ENCODE data around the gene BRCA1. TPM values are rescaled to one million over a fixed set of nuclear protein-coding genes. Genes with fewer than 3 reads are reported as not detected.

Gene BRCA1
- total RNA-seq, 6 experiments from 2014 or later, result 10.5 to 24.7 (median 22.5) TPM

DNA sequence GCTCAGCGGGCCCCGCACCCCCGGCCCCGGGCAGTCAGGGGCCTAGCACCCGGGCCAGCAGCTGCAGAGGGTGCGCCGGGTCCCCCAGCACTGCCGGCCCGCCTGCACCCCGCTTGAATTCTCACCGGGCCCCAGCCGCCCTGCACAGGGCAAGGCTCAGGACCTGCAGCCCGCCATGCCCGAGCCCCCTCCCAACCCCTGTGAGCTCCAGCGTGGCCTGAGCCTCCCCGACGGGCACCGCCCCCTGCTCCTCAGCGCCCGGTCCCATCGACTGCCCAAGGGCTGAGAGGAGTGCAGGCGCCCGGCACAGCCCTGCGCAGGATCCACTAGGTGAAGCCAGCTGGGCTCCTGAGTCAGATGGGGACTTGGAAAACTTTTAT, 1.7 kb upstream of the BRCA1 start:
- Mint-ChIP-seq H3K9me3 (peaks cover 5% of the 10 kb centered on the region; the same call in 1 of the 2 replicates), H3K36me3 (ENCODE audit: low read depth) (peaks cover 19% of the 10 kb centered on the region), H3K4me1 (ENCODE audit: low read depth) (peaks cover 23% of the 10 kb centered on the region), H3K27ac (no peak overlapping the region), H3K4me3 (peak overlapping the region; percentile 60; the same call in 1 of the 2 replicates), H3K27me3 (ENCODE audit: insufficient read depth) (peaks cover 5% of the 10 kb centered on the region)
- TF ChIP-seq, protein P1, sequence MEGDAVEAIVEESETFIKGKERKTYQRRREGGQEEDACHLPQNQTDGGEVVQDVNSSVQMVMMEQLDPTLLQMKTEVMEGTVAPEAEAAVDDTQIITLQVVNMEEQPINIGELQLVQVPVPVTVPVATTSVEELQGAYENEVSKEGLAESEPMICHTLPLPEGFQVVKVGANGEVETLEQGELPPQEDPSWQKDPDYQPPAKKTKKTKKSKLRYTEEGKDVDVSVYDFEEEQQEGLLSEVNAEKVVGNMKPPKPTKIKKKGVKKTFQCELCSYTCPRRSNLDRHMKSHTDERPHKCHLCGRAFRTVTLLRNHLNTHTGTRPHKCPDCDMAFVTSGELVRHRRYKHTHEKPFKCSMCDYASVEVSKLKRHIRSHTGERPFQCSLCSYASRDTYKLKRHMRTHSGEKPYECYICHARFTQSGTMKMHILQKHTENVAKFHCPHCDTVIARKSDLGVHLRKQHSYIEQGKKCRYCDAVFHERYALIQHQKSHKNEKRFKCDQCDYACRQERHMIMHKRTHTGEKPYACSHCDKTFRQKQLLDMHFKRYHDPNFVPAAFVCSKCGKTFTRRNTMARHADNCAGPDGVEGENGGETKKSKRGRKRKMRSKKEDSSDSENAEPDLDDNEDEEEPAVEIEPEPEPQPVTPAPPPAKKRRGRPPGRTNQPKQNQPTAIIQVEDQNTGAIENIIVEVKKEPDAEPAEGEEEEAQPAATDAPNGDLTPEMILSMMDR (IDR thresholded peaks at IDR 0.05), result no peak
- DNase-seq, result no peak

DNA sequence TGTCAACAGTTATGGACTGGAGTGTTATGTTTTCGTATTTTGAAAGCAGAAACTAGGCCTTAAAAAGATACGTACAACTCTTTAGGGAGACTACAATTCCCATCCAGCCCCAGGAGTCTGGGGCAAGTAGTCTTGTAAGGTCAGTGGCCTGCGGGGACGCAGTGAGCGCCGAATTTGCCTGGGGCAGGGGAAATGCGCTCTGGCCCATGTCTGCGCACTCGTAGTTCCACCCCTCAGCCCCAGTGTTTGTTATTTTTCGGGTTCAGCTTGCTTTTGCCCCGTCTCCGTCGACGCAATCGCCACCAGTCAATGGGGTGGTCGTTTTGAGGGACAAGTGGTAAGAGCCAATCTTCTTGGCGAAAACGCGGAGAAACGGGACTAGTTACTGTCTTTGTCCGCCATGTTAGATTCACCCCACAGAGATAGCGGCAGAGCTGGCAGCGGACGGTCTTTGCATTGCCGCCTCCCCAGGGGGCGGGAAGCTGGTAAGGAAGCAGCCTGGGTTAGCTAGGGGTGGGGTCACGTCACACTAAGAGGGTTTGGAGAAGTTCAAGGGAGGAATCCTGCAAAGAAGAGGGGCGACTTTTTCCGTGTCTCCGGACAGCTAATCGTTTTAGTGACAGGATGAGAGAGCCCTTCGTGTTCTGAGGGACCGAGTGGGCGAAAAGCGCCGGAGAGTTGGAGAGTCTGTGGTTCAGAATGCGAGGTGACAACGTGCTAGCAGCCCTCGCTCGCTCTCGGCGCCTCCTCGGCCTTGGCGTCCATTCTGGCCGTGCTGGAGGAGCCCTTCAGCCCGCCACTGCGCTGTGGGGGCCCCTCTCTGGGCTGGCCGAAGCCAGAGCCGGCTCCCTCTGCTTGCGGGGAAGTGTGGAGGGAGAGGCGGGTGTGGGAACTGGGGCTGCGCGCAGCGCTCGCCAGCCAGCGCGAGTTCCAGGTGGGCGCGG, 1.1 kb upstream of the BRCA1 start:
- H3K4me1 Mint-ChIP-seq (ENCODE audit: low read depth), result peaks cover 23% of the 10 kb centered on the region
- peak overlapping the region; percentile 96 for H3K27ac Mint-ChIP-seq
- peak overlapping the region; percentile 96 for H3K4me3 Mint-ChIP-seq
- no peak for DNase-seq
- H3K36me3 Mint-ChIP-seq (ENCODE audit: low read depth), result peaks cover 19% of the 10 kb centered on the region
- peaks cover 5% of the 10 kb centered on the region; the same call in 1 of the 2 replicates for H3K9me3 Mint-ChIP-seq
- H3K27me3 Mint-ChIP-seq (ENCODE audit: insufficient read depth), result peaks cover 5% of the 10 kb centered on the region
- TF ChIP-seq, protein P1 (IDR thresholded peaks at IDR 0.05), result no peak

DNA sequence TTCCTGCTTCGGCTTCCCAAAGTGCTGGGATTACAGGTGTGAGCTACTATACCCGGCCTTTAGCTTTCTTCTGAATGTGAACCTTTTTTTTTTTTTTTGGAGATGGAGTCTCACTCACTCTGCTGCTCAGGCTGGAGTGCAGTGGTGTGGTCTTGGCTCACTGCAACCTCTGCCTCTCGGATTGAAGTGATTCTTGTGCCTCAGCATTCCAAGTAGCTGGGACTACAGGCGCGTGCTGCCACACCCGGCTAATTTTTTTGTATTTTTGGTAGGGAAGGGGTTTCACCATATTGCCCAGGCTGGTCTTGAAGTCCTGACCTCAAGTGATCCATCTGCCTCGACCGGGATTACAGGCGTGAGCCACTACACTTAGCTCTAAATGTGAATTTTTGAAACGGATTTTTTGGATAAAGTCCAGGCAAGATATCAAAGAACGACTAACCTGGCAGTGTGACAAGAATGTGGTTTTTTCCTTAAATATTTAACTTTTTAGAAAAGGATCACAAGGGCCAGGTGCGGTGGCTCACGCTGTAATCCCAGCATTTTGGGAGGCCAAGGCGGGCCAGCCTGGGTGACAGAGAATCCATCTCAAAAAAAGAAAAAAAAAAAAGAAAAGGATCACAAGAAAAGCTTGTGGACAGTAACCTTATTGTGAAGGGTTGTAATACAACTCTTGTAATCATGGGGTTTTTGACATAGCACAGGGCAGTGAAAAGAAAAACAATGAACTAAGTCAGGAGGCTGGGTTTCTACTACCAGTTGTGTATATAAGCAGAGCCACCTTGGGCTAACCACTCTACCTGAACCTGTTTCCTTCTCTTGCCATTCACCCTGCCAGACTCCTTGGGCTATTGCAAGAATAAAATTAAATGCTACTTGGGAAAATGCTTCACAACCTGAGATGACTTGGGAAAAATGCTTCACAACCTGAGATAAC, 6.2 kb downstream of the BRCA1 start:
- H3K27me3 Mint-ChIP-seq (ENCODE audit: insufficient read depth), result no peaks in the 10 kb centered on the region
- no peaks in the 10 kb centered on the region for H3K9me3 Mint-ChIP-seq
- no peak overlapping the region for H3K4me3 Mint-ChIP-seq
- no peaks in the 10 kb centered on the region for H3K4me1 Mint-ChIP-seq (ENCODE audit: low read depth)
- no peak for DNase-seq
- TF ChIP-seq, protein P1 (IDR thresholded peaks at IDR 0.05), result no peak
- H3K27ac Mint-ChIP-seq, result no peak overlapping the region
- H3K36me3 Mint-ChIP-seq (ENCODE audit: low read depth), result no peaks in the 10 kb centered on the region

DNA sequence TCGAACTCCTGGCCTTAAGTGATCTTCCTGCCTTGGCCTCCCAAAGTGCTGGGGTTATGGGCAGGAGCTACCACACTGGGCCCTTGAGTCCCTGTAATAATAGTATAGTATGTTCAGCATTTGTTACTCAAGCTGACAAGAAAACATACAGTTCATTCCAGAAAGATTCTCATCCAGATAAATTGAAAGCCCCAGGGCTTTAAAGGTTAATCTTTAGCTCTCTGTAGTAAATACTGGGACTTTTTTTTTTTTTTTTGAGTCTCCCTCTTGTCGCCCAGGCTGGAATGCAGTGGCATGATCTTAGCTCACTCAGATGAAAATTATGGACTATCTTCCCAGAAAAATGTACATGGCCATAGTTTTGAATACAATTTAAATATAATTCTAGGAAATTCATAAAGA, 11.0 kb downstream of the BRCA1 start:
- Mint-ChIP-seq H3K27ac (no peak overlapping the region), H3K27me3 (ENCODE audit: insufficient read depth) (no peaks in the 10 kb centered on the region)

DNA sequence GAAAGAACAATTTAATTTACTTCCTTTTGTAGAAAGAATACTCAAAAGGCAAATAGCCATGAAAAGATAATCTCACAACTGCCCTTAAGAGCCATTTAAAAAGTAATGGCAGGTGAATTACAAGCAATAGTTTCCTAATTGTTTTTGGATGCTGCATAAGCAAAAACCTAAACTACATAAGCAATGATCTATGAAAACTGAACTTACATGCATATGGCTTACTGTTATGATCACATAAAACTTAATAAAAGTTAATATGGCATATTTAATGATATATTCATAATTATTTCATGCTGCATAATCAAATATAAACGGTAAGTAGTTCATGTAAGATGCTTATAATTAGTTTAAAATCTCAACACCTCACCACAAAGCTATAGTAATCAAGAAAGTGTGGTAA, 18.6 kb downstream of the BRCA1 start:
- H3K27me3 Mint-ChIP-seq (ENCODE audit: insufficient read depth), result no peaks in the 10 kb centered on the region

More for the DNA sequence above, 11.0 kb downstream of the BRCA1 start:
- TF ChIP-seq, protein P1 (IDR thresholded peaks at IDR 0.05), result no peak
- Mint-ChIP-seq H3K4me1 (ENCODE audit: low read depth) (no peaks in the 10 kb centered on the region), H3K36me3 (ENCODE audit: low read depth) (no peaks in the 10 kb centered on the region), H3K9me3 (no peaks in the 10 kb centered on the region), H3K4me3 (no peak overlapping the region)
- DNase-seq, result peak; percentile 1

More for the DNA sequence above, 18.6 kb downstream of the BRCA1 start:
- no peak for DNase-seq
- Mint-ChIP-seq H3K36me3 (ENCODE audit: low read depth) (0 out of 2 replicates have a peak, but pooled peaks cover 5% of the 10 kb centered on the region), H3K4me3 (no peak overlapping the region), H3K9me3 (no peaks in the 10 kb centered on the region), H3K27ac (no peak overlapping the region), H3K4me1 (ENCODE audit: low read depth) (no peaks in the 10 kb centered on the region)
- TF ChIP-seq, protein P1 (IDR thresholded peaks at IDR 0.05), result no peak
